IPS-11a (cell line): ENCODE measurements around the gene SAMD3.
"Not testable (repeated sequence)": the region's sequence is repeated elsewhere in the genome, so short reads cannot be mapped to it uniquely, and the experiment has no call there.

Experiments used
- H3K4me3 ChIP-seq: one replicate; pipeline ENCODE4 v1.5.1; 2013; ENCODE audit warnings: low read depth, low read length, control low read depth

SAMD3 gene

DNA sequence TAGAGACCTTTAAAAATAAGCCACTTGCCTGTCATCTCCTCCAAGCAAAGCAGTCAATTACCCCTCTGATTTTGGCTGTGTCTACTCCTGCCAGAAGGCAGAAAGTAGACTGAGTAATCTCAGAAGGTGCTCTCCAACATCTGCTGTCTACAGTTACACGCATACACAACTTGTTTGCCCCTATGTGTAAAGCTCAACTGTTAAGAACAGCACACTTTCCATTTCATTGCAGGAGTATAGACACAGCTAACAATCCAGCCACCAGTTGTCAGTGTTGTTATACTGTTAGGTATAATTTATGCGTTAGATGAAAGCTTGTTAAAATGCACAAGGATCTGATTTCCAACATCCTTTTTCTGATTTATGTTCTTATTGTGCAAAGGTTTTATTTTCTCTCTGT, 88.2 kb downstream of the SAMD3 start:
- no peak overlapping the region for H3K4me3 ChIP-seq

DNA sequence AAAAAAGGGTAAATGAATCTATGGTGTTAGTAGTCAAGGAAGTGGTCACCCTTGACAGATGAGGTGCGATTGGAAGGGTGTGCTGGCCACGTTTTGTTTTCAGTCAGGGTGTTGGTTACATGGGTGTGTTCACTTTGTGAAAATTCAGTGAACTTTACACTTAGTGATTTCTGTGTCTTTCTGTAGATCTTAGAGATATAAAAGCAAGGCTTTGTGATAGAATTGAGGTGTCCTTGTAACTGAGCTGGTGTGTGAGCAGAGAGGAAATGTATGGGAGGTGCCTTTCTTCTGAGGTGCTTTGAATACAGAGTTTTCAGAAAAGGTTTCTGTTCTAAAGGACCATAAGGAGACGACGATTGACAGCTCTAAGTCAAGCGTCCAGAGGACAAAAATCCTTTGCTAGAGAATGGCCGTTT, 90.5 kb downstream of the SAMD3 start:
- no peak overlapping the region for H3K4me3 ChIP-seq

DNA sequence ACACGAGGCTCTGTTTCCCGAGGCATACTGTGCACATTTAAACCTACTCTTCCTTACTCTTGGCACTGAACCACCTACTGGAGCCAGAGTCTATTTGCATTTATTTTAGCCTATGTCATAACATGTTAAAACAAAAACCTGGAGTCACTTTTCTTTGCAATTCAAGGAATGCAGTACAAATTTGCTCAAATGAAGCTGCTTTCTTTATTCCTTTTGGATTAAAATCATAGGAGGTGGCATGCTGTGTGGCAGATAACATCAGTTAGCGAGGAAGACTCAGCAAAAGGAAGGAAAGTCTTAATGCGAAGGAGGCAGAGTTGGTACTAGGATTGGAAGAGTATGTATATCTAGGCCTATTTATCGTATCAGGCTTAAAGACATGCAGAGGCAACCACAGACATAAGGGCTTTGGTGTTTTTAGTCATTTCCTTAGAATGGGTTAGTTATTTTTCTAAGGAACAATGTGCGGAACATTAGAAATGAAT, 92.9 kb downstream of the SAMD3 start:
- H3K4me3 ChIP-seq = no peak overlapping the region

DNA sequence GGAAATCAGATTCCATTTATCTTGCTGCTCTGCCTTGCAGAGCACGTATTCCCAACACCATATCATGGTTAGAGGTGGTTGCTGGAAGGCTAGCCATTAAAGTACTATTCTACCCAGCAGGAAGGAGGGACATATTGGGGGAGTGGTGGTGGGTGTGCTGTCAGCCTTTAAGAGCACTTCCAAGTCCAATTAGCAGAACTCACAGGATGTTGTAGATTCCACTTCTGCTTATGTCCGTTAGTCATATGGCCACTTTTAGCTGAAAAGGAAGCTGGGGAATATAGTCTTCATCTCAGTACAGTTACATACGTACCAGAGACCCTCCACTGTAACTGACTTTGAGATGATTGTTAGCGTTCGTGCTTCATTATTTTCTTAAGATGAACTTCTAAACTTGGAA, 94.4 kb downstream of the SAMD3 start:
- no peak overlapping the region for H3K4me3 ChIP-seq

DNA sequence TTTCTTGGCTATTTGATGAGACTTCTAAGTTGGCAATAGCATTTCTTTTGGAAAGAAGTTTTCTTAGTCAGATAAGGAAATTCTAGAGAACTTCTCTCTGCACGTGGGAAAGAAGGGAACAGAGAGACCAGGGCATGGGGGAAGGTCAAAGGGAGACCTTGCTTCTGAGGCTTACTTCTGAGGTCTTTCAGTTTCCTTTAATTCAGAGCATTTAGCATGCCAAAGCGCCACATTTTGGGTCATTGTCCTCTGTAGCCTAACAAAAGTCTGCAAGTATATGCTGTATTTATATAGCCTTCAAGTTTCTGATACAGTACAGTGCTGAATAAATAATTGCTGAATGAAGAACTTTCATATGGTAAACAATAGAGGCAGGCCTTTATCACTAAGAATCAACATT, 95.6 kb downstream of the SAMD3 start:
- no peak overlapping the region for H3K4me3 ChIP-seq

DNA sequence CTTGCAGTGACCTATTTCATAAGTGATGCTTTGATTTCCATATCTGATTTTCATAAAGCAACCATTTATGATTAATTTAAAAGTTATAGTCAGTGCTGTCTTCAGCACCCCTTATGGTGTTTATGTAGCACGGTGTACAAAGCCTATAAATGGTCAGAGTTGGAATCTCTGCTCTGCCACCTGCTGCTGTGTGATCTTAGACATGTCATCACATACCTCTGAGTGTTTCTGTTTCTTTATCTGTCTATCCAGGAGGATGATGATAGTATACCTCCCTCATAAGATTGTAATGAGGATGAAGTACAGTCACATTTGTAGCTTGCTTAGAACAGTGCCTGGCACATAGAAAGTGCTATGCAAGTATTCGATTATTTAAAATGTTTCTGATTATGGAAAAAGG, 100.5 kb downstream of the SAMD3 start:
- H3K4me3 ChIP-seq = no peak overlapping the region

DNA sequence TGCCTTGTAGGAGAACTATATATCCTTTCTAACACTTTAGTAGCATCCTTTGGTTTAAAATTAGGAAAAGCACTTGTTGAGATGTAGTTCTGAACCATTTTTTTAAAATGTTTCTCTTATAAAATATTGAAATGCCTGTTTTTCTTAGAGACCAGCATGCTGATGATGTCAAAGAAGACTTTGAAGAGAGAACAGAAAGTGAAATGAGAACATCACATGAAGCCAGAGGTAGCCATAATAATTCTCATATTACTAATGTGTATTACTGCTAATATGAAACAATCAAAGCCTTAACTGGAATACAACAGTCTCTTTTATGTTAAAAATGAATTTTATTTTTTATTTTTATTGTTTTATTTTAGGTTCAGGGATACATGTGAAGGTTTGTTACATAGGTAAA, 102.0 kb downstream of the SAMD3 start:
- no peak overlapping the region for H3K4me3 ChIP-seq

DNA sequence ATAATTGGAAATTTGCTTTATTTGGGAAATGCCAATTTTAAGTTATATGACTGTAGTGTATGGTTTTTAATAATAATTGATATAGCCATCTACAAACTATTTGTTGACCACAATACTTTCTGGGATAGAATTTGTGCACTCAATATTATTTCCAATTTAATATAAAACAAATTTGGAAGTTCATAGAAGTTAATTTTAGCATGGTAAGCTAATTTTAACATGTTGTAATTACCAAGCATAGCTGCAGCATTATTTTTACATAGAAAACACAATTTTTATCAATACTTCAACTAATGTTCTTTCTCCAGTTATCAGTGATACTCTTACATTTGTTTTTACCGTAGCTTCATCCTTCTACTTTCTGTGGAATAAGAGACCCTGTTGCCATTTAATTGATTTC, 103.5 kb downstream of the SAMD3 start:
- no peak overlapping the region for H3K4me3 ChIP-seq

DNA sequence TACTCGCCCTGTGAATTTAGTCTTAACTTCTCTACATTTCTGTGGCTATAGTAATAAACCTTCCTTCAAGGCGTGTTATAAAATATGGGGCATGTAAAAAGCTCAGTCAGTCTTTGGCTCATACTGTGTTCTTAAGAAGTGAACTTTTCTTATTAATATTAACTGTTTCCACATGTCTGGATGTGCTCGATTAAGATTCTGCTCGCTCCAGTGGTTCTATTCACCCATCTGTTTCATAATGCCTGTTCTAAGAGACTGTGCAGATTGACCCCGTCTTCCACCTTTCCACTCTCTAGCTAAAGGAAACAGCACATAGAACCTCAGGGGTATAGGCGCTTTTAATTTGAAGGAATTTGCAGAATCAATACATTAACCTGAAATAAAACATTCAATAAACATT, 104.5 kb downstream of the SAMD3 start:
- H3K4me3 ChIP-seq = no peak overlapping the region

DNA sequence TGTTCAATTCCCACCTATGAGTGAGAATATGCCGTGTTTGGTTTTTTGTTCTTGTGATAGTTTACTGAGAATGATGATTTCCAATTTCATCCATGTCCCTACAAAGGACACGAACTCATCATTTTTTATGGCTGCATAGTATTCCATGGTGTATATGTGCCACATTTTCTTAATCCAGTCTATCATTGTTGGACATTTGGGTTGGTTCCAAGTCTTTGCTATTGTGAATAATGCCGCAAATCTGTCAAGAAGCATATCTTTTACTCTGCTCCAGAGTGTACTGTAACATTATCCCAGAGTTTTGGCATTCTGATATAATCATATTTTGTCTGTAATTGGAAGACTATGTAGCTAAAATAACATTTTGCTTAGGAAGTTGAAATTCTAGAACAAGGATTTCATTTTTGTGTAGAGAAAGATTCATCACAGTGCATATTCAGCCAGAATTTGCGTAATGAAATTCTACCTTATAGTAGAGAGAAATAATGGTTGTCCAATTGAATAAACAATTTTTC, 105.5 kb downstream of the SAMD3 start:
- not testable (repeated sequence) for H3K4me3 ChIP-seq

DNA sequence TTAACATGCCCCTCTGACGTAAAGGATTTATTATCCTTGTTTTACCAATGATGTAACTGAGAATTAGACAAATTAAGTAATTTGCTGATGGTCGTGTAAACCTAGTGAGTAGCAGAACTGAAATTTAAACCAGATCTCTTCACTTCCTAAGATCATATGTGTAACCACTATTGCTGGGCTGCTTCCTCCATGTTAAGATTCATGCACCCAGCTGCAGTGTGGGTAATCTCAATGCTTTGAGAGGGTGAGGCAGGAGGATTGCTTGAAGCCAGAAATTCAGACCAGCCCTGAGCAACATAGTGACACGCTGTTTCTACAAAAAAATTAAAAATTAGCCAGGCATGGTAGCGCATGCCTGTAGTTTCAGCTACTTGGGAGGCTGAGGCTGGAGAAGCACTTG, 106.5 kb downstream of the SAMD3 start:
- H3K4me3 ChIP-seq = no peak overlapping the region

DNA sequence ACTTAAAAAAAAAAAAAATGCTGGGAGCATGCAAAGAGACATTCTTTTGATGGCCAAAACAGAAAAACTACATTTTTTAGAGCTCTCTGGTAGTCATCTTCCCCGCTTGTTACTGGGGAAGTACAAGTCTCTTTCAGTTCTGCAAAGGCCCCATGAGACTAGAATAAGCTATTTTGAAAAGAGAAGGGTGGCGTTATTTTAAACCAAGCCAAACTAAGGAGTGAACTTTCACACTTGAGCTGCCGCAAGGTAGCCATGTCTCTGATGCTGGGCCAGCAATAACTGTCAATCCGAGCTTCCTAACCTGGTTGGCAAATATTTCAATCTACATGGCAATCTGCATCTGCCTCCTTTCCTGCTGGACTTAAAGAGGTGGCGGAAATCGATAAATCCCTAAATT, 107.7 kb downstream of the SAMD3 start:
- no peak overlapping the region for H3K4me3 ChIP-seq

DNA sequence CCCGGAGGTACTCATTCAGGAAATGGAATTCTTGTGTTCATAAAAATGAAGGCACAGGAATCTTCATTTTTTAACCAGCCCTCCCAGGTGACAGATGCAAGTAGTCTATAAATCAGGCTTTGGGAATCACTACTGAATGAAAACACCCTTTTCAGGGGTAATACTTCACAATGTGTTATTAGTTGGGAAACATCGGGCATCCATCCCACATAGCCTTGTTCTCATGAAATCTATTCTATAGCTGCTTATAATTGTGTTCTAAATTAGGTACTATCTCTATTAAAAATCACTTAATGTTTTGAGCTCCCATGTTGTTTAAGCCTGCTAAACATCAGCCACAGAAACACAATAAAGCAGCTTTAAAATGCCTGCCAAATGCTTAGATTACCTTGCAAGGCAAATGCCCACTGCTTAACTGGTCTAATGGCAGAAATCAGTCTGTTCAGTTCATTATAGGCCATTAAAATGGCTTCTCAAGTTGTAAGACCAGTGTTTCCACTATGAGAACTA, 109.5 kb downstream of the SAMD3 start:
- no peak overlapping the region for H3K4me3 ChIP-seq

DNA sequence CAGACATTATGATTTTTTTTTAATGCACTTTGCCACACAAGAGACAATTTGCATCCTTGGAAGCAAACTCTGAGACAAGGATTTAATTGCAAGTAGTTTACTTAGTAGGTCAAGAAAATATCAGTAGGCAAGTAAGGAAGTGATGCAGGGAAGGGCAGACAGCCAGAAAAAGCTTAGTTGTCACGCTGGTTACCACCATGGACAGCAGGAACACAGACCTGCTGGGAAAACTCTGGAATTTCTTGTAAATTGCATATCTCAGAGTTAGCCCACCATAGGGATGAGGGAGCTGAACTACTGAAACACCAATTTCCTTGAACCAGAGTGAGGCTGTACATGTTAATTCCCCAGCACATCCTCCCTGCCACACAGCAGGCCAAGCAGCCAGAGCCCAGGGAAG, 111.7 kb downstream of the SAMD3 start:
- no peak overlapping the region for H3K4me3 ChIP-seq

DNA sequence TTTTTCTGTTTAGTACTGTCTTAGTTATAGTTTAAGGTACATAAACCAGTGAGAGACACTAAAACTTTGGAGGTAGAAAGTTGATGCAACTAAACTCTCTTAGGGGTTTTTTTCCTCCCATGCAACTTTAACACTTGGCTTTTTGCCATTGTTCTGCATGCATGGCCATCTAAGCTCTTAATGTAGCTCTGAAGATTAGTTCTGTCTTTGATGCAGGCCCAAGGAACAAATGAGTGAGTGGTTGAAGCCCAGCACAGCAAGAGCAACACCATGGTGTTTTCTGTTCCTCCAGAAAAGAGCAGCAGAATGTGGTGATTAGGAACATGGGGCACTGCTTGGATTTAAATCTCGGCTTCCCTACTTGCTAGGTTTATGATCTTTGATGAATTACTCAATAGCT, 115.0 kb downstream of the SAMD3 start:
- no peak overlapping the region for H3K4me3 ChIP-seq

DNA sequence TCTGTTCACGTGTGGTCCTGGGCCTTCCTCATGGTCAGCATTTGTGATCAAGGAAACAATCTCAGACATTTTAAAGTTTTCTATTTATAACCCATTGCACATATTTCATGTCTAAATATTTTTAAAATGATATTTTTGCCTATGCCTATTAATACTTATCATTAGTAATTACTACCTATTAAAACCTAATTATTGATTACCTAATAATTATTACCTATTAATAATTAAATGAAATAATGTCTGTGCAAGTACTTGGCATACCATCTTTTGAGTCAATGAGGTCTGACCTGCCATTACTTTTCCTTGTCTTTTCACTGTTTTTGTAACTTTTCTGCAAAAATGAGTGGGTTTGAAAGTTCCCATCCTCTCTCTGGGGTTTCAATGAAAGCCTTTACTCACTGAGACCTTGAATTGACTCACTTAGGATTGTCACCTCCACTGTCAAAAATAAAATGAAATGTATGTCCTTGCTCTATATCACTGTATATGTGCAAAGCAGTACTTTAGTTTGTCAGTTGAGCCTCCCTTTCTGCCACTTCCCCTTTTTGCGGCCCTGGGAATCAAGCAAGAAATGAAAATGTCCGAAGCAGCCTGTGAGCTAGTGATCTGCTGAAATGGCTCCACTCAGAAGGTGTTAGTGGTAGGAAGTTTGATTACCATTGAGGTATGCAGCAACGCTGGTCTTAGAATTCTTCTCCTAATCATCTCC, 116.6 kb downstream of the SAMD3 start:
- no peak overlapping the region for H3K4me3 ChIP-seq

DNA sequence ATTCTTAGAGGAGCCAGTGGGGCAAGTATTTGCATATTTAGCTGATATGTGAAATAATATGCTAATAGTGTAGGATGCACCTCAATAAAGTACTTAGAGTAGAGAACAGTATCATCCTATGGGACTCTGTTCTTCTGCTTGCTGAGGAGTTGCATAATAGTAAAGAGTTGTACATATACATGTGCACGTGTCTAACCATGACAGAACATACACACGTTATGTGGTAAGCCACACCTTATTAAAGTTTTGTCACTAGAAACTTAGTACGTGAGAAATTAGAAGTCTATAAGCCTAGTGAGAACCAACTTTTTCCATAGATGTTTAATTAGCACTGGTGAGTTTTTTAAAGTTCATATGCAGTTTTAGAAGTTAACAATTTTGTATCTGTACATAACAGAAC, 123.6 kb downstream of the SAMD3 start:
- no peak overlapping the region for H3K4me3 ChIP-seq

DNA sequence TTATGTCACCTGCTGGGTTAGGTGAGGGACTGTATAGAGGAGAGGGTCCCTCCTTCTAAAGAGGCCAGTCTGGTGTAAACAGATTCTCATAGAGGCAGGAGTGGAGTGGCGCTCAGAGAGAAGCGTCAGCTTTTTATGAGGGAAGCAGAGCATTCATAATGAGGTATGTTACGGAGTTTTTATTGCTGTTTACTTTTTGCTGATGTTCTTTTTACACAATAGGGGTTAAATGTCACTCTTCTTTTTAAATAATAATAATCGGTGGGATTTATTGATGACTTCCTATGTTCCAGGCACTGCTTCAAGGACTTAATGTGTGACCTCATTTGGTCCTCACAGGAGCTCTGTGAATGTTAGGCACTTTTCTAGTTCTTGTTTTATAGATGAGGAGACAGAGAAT, 124.4 kb downstream of the SAMD3 start:
- no peak overlapping the region for H3K4me3 ChIP-seq
